Activated effector memory CD4-positive, alpha-beta T cell treated with Interleukin-2 at 50 U/mL for 16 hours (primary cell): ENCODE data around the gene CNTNAP2.
"Not testable (repeated sequence)": the region's sequence is repeated elsewhere in the genome, so short reads cannot be mapped to it uniquely, and the experiment has no call there.

ENCODE experiments used
- DNase-seq: peaks from one replicate; pipeline ENCODE4 v3.0.0-alpha.2; 2020

Gene CNTNAP2

DNA sequence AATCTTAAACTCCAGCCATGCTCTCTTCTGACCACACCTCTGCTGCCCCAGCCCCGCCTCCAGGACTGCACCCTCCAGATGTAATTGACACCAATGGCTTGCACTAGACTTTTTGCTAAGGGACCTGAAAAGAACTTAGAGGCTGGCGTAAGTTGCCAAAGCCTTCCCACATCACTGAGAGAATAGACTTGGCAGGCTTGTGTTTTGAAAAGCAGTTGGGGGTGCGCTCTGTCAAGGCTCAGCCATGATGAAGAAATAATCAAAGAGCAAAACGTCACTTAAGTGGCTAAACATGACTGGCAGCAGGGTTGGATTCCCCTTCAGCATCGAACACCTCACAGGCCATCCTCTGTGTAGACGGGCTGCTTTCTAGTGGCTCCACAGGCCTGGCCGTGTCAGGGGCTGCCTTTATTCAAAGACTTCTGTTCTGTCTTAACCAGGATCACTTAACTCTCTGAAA is 2278.8 kb downstream of the CNTNAP2 start:
- DNase-seq, result no peak

DNA sequence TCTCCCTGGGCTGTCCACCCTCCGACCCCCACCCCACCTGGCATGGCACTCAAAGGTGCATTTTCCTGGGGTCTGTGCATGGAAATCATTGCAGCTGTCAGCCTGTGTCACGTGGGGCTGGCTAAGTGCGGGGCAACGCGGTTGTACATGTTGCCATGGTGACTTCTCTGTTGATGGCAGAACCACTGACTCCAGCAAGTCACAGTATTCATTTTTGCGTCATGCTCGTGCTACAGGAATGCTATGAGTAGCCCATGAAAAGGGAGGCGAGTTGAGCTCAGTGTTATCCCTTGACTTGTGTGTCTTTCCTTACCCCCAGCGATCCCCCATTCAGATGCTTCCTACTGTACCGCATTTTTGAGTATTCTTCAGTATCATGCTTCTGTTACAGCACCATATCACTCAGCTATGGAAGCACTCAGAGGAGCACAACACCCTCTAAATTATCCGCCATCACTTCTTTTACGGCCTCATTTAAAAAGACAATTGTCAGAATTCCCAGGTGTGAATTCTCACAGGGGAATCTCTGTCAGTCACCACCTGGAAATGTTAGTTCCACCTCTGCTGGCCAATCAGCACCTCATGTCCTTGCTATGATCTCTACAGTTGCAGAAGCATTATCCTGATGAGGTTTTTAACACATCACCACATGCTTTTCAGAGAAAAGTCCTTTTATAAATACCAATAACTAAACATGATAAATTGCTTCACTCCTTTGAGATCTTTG is 2279.6 kb downstream of the CNTNAP2 start:
- no peak for DNase-seq

DNA sequence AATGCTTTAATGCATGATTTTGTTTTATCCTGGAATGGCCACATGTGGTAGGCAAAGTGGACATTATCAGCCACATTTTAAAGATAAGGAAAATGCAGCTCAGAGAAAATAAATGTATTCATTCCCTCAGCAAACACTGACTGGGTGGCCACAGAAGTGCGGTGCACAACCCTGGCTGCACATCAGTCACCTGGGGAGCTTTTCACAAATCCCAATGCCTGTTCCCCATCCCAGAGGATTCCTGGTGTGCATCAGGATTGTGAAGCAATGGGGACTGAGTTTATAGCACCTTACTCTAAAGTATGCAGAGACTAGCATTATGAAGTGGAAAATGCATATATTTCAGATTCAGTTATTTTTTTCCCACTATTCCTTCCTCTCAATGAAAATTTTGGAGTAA is 2280.5 kb downstream of the CNTNAP2 start:
- DNase-seq, result no peak

DNA sequence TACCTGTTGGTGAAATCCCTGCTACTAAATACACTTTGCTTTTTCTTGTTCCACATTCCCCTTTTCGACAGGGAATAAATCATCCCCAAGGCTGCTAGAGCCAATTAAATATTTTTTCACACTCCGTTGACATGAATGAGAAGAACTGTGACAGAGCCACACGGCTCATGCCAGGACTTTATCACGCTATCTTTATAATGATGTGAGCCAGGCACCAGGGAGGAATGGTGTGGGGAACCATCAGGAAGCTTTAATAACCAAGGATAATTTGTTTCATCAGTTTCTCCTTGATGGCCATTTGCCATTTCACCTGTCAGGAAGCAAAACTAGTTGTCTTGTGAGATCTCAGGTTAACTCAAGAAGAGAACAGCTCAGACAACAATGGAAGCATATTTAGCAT is 2280.9 kb downstream of the CNTNAP2 start:
- DNase-seq, result no peak

DNA sequence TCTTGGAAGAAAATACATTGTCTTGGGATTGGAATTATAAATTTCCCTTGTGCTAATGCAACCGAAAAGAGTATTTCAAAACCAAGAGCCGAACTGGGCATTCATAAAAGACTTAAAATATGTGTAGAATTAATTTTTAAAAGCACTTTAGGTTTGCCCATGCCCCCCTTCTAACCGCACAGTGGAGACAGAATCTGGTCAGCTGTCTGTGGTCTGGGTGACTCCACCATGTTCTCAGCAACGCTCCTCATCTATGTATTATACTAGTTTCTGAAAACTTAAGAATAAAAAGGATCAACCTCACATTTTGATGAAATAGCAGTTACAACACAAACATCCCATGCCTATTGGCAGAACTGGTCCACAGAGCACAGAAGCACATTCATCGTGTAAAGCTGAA is 2281.4 kb downstream of the CNTNAP2 start:
- no peak for DNase-seq

DNA sequence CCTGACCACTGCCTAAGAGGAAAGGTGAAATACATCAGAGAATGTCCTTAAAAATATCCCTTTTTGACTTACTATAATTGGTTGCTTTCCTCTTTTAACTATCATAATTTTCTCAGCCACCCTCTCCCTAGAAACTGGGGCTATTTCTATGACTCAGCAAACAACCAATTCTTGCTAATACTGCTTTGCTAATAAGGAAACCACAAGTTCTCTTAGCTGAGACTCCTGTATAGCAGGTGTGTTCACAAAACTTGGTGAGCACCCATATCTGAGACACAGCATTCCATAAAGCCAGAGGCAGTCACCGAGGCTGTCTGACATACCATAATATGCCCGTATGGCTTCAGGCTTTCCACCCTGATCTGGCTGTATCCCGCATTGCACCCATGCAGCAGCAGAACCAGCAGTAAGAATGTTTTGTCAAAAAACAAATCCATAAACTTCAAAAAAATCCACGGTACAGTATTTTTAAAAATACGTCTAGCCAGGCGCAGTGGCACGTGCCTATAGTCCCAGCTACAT is 2282.3 kb downstream of the CNTNAP2 start:
- DNase-seq, result no peak

DNA sequence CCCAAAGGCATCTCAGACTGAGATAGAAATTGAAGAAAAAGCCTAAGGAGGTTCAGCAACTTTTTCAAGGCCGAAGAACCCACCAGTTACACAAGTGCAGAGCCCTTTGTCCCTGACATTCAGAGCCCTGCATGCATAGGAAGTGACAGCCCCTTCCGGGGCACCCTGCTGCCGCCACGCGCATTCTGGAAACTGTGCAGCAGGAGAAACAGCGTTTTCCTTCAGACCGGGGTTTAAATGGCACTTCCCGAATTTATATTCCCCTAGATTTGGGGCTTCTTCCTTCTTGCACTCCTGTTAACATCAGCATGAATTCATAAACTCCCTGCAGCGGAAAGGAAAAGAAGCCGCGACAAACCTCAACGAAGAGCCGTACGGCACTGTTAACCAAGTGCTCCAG is 2283.5 kb downstream of the CNTNAP2 start:
- DNase-seq, result no peak

DNA sequence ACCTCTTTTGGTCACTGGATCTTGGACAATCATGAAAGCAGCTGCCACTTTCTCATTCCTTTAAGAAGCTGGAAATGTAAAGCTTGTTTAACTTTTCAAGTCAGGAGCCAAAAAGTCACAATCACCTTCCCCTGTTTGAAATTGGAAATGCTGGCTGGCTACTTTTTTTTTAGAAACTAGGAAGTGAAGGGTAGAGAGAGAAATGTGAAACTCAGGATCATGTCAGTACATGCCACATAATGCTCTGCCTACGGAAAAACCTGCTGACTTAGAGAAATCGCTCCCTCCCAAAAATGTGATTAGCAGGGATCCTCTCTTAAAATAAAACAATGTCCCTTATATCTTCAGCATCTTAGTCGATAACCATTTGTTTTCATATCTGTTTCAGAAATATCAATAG is 2285.6 kb downstream of the CNTNAP2 start:
- no peak for DNase-seq

DNA sequence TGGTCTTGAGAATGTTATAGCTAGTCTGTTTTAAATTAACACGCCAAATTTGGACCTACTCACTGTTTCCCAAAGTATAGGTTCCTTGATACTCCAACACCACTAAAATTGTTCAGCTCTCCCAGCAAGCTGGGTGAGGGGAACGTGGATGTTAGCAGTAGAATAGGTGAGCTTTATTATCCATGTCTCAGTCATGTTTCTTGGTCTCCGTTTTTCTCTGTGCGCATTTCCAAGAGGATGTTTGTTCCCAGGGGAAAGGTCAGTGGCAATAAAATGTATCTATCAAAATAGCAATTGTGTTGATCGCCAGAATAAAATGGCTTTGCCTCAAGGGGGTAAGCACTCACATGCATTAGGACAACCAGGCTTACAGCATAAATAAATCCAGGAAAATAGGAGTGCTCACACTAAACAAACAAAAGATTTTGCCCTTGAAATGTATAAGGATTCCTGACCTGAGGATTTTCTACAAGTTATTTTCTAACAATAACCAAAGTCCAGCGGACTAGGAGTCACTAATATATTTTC is 2286.9 kb downstream of the CNTNAP2 start:
- DNase-seq, result no peak

DNA sequence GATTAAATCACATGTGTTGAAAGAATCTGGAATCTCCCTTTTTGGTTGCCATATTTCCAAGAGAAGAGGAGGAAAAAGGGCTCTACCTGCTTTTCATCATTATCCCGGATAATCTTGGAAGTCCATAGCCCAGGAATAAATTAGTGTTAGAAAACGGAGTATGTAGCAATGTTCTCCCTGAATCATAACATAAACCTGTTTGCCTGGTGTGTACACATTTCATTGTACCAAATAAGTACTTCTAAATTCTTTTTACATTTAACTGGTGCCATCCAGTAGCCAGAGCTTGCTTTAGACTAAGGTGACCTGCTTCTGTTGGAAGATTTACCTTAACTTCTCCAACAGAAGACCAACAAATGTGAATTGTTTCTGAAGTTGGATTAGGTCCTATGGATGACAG is 2291.7 kb downstream of the CNTNAP2 start:
- no peak for DNase-seq

DNA sequence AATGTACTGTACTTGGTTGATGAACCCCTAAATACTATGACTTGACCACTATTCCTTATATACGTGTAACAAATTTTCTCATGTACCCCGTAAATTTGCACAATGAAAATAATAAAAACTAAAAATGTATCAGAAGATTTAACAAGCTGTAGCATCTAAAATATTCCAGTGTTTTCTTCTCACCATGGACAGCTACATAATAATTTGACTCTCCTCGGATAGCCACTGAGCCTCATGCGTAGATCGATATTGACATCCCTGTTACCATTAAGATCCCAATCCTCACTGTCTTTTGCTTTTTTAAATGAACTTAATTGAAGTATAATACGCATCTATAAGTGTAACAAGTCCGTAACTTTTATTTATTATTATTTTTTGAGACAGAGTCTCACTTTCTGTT is 2294.3 kb downstream of the CNTNAP2 start:
- DNase-seq, result no peak

DNA sequence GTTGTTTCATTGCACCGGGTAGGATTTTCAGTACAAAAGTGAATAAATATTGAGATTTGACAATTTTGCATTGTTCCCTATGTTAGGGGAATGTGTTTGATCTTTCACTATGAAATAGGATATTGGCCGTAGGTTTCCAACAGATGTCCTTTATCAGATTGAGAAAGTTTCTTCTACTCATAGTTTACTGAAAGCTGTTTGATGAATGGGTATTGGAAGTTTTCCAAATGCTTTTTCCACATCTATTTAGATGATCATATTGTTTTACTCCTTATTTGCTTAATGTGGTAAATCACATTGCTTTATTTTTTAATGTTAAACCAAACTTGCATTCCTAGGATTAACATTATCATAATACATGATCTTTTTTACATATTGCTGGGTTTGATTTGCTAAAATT is 2296.1 kb downstream of the CNTNAP2 start:
- DNase-seq, result no peak

DNA sequence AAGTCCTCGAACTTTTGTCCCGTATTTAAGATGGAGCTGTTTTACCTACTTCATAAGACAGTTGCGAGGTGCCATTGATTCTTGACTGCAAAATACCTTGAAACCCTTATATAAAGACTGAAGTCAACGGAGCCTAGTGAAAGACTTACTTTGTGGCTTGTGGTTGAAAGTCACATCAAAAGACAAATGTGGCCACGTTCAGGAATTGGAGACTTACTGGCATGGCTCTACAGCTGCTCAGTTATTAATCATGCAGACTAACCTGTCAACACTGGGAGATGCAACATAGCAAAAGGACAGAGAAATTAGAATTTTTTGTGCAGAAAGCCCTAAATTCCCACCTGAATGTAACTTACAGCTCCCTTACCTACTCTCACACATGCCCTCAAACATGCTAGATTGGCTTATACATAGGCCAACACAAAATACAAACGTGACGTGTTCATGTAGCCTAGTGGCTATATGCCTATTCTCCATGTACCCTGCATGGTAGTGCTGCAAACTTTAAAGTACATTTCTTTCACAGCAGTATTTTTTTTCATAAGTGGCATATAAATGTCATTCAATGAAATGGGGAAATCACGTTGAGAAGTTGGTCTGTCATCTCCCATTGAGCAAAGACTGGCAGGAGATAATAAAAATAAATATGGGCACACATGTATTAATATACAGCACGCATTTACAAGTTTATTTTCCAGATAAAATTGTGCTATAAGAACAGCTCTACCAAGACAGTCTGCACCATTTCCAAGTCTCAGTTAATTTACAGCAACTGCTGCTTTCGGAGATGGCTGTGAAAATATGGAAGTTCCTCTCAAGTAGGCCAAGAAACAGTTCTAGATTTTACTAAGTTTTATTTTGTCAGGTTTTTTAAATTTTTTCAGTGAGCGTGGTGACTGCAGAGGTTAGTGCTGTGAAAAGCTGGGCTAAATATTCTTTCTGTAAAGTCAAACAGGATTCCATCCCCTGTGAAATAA is 2303.5 kb downstream of the CNTNAP2 start:
- DNase-seq, result no peak

DNA sequence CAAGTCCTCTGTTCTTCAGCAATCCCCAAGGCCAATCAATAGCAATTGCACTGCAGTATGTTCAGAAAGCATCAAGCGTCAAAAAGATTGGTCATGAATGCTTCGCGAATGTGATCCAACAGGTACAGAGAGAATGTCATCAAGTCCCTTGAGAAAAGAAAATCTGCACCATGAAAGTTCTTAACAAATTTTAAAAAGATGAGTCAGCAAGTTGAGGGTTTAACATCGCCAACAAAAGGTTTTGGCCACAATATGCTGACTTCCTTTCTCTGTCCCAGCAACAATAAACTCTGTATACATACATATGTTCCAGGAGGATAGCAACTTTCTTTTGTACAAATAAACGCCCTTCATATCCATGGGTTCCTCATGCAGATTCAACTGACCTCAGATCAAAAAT is 2305.4 kb downstream of the CNTNAP2 start:
- DNase-seq, result no peak

DNA sequence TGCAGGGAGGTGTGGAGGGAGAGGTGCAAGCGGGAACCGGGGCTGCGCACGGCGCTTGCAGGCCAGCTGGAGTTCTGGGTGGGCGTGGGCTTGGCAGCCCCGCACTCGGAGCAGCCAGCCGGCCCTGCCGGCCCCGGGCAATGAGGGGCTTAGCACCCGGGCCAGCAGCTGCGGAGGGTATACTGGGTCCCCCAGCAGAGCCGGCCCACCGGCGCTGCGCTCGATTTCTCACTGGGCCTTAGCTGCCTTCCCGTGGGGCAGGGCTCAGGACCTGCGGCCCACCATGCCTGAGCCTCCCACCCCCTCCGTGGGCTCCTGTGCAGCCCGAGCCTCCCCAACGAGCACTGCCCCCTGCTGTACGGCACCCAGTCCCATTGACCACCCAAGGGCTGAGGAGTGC is 2309.8 kb downstream of the CNTNAP2 start:
- not testable (repeated sequence) for DNase-seq

DNA sequence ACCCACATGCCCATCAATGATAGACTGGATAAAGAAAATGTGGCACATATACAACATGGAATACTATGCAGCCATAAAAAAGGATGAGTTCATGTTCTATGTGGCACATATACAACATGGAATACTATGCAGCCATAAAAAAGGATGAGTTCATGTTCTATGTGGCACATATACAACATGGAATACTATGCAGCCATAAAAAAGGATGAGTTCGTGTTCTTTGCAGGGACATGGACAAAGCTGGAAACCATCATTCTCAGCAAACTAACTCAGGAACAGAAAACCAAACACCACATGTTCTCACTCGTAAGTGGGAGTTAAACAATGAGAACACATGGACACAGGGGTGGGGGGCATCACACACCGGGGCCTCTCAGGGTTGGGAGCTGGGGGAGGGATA is 2314.1 kb downstream of the CNTNAP2 start:
- DNase-seq, result not testable (repeated sequence)

DNA sequence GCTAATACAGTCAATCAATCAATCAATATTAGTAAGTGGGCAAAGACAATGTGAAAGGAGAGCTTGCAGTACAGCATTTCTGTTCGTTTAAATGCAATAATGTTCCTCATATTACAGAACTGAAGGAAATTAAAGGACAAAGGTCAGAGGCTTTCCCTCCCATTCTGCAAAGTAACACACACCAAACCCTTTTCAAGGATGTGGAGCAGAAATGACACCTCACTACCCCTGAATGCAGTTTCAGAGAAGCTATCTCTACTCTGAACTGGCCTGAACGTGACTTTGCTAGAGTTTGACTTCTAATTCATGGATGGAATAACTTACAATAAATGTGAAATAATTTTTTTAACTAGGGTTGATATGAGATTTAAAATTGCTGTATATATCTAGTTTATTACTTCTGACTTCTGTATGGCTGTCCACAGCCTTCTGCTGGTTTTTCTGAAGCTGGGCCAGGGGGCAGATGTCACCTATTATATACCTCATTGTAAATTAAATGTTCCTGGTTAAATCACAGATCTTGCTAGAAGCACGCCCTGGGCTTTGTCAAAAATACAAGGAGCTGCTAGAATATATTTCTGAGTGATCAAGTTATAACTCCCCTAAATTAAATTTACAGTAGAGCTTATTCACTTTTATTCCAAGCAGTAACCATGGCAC is 2317.1 kb downstream of the CNTNAP2 start:
- DNase-seq, result no peak

DNA sequence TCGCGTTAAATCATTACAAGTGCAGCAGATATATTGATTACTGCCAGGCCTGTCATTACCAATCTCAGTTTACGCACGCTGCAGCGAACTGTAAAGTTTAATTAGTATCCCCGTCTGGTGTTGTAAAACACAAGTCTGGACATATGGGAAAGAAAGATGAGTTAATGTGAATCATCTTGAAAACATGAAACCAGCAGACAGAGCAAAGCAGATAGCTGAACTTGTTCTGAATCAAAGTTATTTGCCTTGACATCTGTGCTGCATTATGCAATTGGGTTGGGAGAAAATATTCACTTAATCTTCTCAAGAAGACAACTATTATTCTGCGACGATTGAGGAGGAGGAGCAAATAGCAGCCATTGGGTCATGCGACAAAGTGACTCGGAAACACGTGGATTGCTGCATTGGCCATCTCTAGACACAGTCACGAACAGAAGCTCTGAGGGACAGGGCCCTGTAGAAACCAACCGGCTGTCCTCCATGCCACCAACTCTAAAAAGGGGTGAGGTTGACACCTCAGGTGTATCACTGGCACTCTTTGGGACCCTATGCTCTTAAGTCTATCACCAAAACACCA is 2317.7 kb downstream of the CNTNAP2 start:
- no peak for DNase-seq

DNA sequence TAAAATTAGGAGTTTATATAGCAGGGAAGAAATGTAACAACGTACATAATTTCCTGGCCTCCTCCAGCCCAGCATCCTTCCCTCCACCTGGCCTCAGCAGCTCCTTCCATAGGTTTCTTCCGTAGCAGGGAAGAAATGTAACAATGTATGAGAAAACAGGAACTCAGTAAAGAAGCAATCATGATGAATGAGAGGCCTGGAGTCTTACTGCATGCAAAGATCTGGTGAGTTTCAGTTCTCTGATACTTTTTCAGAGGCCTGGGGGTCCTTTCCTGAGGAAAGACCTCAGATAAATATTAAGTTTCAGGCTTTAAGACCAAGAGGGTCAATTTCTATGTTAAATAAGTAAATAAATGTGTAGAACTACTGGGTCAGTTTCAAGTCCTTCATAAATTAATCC is 2318.3 kb downstream of the CNTNAP2 start:
- DNase-seq, result no peak

DNA sequence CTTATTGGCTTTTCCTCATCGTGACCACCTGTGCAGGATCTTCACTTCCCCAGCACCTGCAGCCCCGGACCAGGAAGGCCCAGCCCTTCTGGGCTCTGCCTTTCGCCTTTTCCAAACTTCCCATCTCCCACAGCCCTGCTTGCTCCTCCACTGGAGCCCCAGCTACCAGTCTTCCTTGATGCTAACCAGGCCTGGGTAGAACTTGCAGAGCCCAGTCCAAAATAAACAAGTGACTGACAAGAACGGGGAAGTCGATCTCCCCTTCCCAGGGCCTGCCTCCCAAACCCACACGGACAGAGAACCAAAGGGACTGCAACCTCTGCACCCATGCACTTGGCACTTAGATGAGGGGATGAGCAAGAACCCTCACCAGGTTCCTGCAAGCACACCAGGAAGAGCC is 2319.1 kb downstream of the CNTNAP2 start:
- DNase-seq, result no peak

DNA sequence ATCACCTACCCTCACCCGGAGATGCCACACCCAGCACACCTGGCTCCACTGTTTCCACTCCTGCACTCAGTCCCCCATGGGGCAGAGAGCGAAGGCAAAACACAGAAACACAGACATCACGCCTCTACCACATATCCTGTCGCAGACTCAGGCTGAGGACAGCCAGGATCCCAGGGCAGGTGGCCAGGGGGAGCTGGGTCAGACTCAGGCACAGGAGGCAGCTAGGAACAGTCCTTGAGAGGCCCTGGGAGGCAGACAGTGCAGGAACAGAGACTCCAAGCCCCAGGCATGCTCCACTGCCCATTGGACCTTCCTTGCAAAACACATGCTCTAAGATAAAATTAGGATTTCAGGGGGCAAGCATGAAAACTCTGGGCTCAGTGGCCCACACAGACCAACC is 2319.5 kb downstream of the CNTNAP2 start:
- DNase-seq, result no peak

DNA sequence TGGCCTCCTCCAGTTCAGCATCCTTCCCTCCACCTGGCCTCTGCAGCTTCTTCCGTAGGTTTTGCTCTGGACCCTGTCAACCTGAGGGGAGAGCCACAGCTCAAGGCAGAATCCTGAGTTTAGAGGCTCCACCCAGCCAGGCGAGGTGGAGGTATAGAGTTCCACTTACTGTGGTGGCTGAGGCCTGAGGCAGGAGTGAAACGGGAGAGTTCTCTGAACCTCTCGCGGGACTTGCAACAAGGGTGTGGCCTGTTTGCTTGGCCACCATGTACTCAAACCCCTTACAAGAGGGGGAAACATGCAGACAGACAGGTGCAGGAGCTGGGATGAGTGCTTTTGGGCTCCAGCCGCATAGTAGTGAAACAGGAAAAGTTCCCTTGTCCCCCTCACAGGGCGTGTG is 2320.0 kb downstream of the CNTNAP2 start:
- DNase-seq, result no peak

DNA sequence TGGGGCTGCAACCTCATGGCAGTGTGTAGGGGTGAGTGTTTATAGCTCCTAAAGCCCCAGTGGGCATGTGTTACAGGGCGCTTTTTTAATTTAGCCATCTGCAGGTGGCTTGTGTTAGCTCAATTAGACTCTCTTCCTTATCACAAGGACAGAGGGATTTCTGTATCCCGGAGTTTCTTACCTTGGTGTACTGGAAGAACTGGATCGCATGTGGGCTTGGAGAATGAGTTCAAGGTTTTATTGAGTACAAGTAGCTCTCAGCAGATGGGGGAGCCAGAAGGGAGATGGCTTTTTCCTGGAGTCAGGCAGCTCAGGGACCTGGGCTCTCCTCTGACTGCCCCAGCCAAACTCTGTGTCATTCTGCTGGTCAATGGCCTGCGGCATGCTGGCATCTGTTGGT is 2320.4 kb downstream of the CNTNAP2 start:
- no peak for DNase-seq
